Large intestine (tissue), 3 donors: ENCODE data around the gene NANOGP8. TPM values are rescaled to one million over a fixed set of nuclear protein-coding genes. Genes with fewer than 3 reads are reported as not detected.

Experiments used
- DNase-seq, 2 donors: peaks; one replicate each; pipeline versions ENCODE4 v3.0.0 to v3.0.0-alpha.2; 2013
- H3K27ac ChIP-seq: one replicate; pipeline ENCODE4 v1.5.1; 2013; ENCODE audit warnings: low read length
- H3K27me3 ChIP-seq: 2 replicates; pipeline ENCODE4 v1.6.1; 2013; ENCODE audit warnings: low read length; ENCODE audit not compliant: control insufficient read depth, insufficient read depth
- H3K36me3 ChIP-seq: 2 replicates; pipeline ENCODE4 v1.6.1; 2013; ENCODE audit warnings: low read length; ENCODE audit not compliant: control insufficient read depth, insufficient read depth
- H3K4me1 ChIP-seq: one replicate; pipeline ENCODE4 v1.6.1; 2013; ENCODE audit warnings: low read length; ENCODE audit not compliant: control insufficient read depth, insufficient read depth
- H3K4me3 ChIP-seq: one replicate; pipeline ENCODE4 v1.5.1; 2013; ENCODE audit warnings: low read length
- H3K9me3 ChIP-seq: one replicate; pipeline ENCODE4 v1.6.1; 2013; ENCODE audit warnings: mild to moderate bottlenecking, low read depth, low read length, moderate library complexity; ENCODE audit not compliant: control insufficient read depth
- WGBS: methylation state at CpG from one replicate; pipeline ENCODE4 v1.1.5; 2013; ENCODE audit warnings: low lambda C conversion rate; ENCODE audit not compliant: insufficient coverage; 5-methylcytosine and 5-hydroxymethylcytosine counted together
- polyA plus RNA-seq: library from polyadenylated mRNA; unstranded; fragments of 120-200 nt; gene quantifications from one replicate; pipeline ENCODE4 v1.2.1, GENCODE V29; 2013

Gene NANOGP8
- polyA plus RNA-seq, 1 donor, result 0.30 TPM

- H3K27ac ChIP-seq, result no peak overlapping the region
- 83% methylated on average over 1 of the region's 6 CpGs for WGBS
- H3K9me3 ChIP-seq, result peaks cover 16% of the 10 kb centered on the region
- H3K4me1 ChIP-seq, result no peaks in the 10 kb centered on the region
- H3K27me3 ChIP-seq, result no peaks in the 10 kb centered on the region
- H3K4me3 ChIP-seq, result no peak overlapping the region
- DNase-seq, result peak; percentile 26 to 29
- no peaks in the 10 kb centered on the region for H3K36me3 ChIP-seq
Observed at GRCh38 chr15:35078221-35078915, 6.7 kb downstream of the NANOGP8 start.

DNA sequence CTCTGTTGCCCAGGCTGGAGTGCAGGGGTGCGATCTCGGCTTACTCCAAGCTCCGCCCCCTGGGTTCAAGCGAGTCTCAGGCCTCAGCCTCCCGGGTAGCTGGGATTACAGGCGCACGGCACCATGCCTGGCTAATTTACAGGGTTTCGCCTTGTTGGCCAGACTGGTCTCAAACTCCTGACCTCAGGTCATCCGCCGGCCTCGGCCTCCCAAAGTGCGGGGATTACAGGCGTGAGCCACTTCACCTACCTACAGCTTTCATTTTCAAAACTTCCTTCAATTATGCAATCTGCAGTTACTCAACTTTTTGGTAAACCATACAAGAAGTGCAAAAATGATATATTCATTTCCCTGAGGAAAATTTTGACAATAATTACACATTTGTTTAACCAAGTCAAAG is 14.0 kb downstream of the NANOGP8 start:
- no peaks in the 10 kb centered on the region for H3K36me3 ChIP-seq
- H3K27ac ChIP-seq, result no peak overlapping the region
- no peaks in the 10 kb centered on the region for H3K9me3 ChIP-seq
- no peaks in the 10 kb centered on the region for H3K27me3 ChIP-seq
- no peak for DNase-seq
- no peak overlapping the region for H3K4me3 ChIP-seq
- WGBS, result no CpG with 5 or more reads among the region's 13 CpGs
- no peaks in the 10 kb centered on the region for H3K4me1 ChIP-seq

GRCh38 chr15:35068846-35069475 is 16.1 kb downstream of the NANOGP8 start:
- Histone ChIP-seq H3K9me3 (no peaks in the 10 kb centered on the region), H3K4me3 (no peak overlapping the region), H3K27me3 (no peaks in the 10 kb centered on the region), H3K4me1 (no peaks in the 10 kb centered on the region), H3K36me3 (no peaks in the 10 kb centered on the region), H3K27ac (no peak overlapping the region)
- no peak for DNase-seq
- 84% methylated on average over 4 of the region's 6 CpGs for WGBS

- no peaks in the 10 kb centered on the region for H3K36me3 ChIP-seq
- no peak for DNase-seq
- H3K9me3 ChIP-seq, result no peaks in the 10 kb centered on the region
- WGBS, result 64% methylated on average over 2 of the region's 10 CpGs
- H3K27me3 ChIP-seq, result no peaks in the 10 kb centered on the region
- H3K4me1 ChIP-seq, result no peaks in the 10 kb centered on the region
- H3K27ac ChIP-seq, result no peak overlapping the region
- no peak overlapping the region for H3K4me3 ChIP-seq
Observed at GRCh38 chr15:35067496-35068347, 17.4 kb downstream of the NANOGP8 start.

GRCh38 chr15:35066094-35066493 is 19.0 kb downstream of the NANOGP8 start:
- no peak overlapping the region for H3K4me3 ChIP-seq
- no peaks in the 10 kb centered on the region for H3K27me3 ChIP-seq
- no peaks in the 10 kb centered on the region for H3K36me3 ChIP-seq
- no peak for DNase-seq
- WGBS, result no CpG with 5 or more reads among the region's 4 CpGs
- no peak overlapping the region for H3K27ac ChIP-seq
- H3K9me3 ChIP-seq, result no peaks in the 10 kb centered on the region
- H3K4me1 ChIP-seq, result no peaks in the 10 kb centered on the region

DNA sequence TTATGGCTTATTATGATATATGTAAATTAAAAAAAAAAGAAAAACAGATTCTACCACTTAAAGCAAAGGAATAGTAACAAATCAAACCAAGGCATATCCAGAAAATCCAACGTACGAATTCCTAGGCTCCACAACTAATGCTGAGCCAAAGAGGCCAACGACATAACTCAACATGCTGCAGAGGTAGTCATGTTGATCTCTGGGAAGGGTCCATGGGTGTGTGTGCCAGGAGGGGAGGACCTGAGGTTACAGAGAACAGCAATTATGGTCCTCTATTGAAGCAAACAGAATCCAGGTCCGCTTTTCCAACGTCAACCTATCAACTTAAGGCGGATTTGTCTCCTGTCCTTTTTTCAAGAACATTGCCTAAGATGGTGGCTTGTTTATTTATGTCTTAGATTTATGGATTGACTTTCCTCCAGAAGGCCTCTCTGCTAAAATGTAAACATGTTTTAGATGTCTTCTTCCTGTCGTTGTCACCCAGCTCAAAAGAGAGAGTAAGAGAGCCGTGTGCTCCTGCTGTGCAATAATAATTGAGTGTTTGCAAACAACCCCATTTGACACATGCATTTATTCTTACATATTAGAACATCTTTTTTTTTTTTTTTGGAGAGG is 20.4 kb downstream of the NANOGP8 start:
- Histone ChIP-seq H3K4me3 (no peak overlapping the region), H3K9me3 (no peaks in the 10 kb centered on the region), H3K27ac (no peak overlapping the region), H3K4me1 (no peaks in the 10 kb centered on the region), H3K27me3 (no peaks in the 10 kb centered on the region), H3K36me3 (no peaks in the 10 kb centered on the region)
- no peak for DNase-seq
- WGBS, result 42% methylated on average over 2 of the region's 8 CpGs

DNA sequence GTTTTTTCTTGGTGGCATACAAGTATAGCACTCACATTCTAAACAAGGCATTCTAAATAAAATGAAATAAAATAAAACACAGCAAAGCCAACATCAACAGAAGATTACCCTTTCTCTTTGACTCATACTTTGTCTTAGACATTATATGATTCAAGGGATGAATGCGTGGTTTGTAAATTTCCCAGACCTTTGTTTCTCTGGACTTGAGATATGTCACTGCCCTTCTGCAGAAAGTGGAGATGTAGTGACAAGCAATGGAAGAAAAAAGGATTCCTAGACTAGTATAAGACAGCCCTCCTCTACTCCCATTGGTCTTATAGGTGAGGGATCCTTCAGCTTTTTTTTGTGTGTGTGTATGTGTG is 22.4 kb downstream of the NANOGP8 start:
- no peak for DNase-seq
- H3K27me3 ChIP-seq, result no peaks in the 10 kb centered on the region
- no peaks in the 10 kb centered on the region for H3K9me3 ChIP-seq
- no CpG with 5 or more reads among the region's 1 CpG for WGBS
- H3K36me3 ChIP-seq, result no peaks in the 10 kb centered on the region
- H3K27ac ChIP-seq, result no peak overlapping the region
- no peaks in the 10 kb centered on the region for H3K4me1 ChIP-seq
- H3K4me3 ChIP-seq, result no peak overlapping the region

- WGBS, result 70% methylated on average over 3 of the region's 6 CpGs
- no peak overlapping the region for H3K4me3 ChIP-seq
Observed at GRCh38 chr15:35061825-35062737, 23.0 kb downstream of the NANOGP8 start.

GRCh38 chr15:35061161-35061824 is 23.8 kb downstream of the NANOGP8 start:
- Histone ChIP-seq H3K4me1 (no peaks in the 10 kb centered on the region), H3K36me3 (no peaks in the 10 kb centered on the region), H3K9me3 (no peaks in the 10 kb centered on the region), H3K27ac (no peak overlapping the region), H3K4me3 (no peak overlapping the region), H3K27me3 (no peaks in the 10 kb centered on the region)
- no peak for DNase-seq
- 17% methylated on average over 1 of the region's 13 CpGs for WGBS

More at GRCh38 chr15:35061825-35062737, 23.0 kb downstream of the NANOGP8 start:
- no peaks in the 10 kb centered on the region for H3K36me3 ChIP-seq
- DNase-seq, result no peak
- no peak overlapping the region for H3K27ac ChIP-seq
- H3K9me3 ChIP-seq, result no peaks in the 10 kb centered on the region
- H3K27me3 ChIP-seq, result no peaks in the 10 kb centered on the region
- no peaks in the 10 kb centered on the region for H3K4me1 ChIP-seq
